NCI-H460 (cell line): Measurements from ENCODE around the gene ZFAND6. TPM values are rescaled to one million over a fixed set of nuclear protein-coding genes. Genes with fewer than 3 reads are reported as not detected.
"Not testable (repeated sequence)": the region's sequence is repeated elsewhere in the genome, so short reads cannot be mapped to it uniquely, and the experiment has no call there.

Experiments used
- DNase-seq: peaks from one replicate; pipeline ENCODE4 v3.0.0-alpha.2; 2016; ENCODE audit warnings: low read depth; ENCODE audit errors: extremely low read depth
- total RNA-seq: library from RNA; depleted of rRNA; stranded (reverse); fragments of >200 nt; shearing (Covaris generic); gene quantifications from 2 replicates; pipeline ENCODE4 v1.2.3, GENCODE V29; 2014

The ZFAND6 gene
- total RNA-seq, 1 experiment from 2014 or later: 91.6 TPM

- DNase-seq: peak; percentile 18
Measured at GRCh38 chr15:80093854-80094418, 34.5 kb downstream of the ZFAND6 start.

GRCh38 chr15:80095511-80095910 lies 36.0 kb downstream of the ZFAND6 start:
- DNase-seq: no peak

- DNase-seq: no peak
Measured at GRCh38 chr15:80095969-80096368, 36.5 kb downstream of the ZFAND6 start.

- DNase-seq: no peak
Measured at GRCh38 chr15:80098341-80098740, 38.9 kb downstream of the ZFAND6 start.

GRCh38 chr15:80099241-80099640 lies 39.8 kb downstream of the ZFAND6 start:
- no peak for DNase-seq

GRCh38 chr15:80099662-80100061 lies 40.2 kb downstream of the ZFAND6 start:
- DNase-seq: not testable (repeated sequence)

GRCh38 chr15:80100247-80100646 lies 40.8 kb downstream of the ZFAND6 start:
- no peak for DNase-seq

- no peak for DNase-seq
Measured at GRCh38 chr15:80105193-80105592, 45.7 kb downstream of the ZFAND6 start.

- no peak for DNase-seq
Measured at GRCh38 chr15:80105595-80105994, 46.1 kb downstream of the ZFAND6 start.

GRCh38 chr15:80106051-80106450 lies 46.6 kb downstream of the ZFAND6 start:
- no peak for DNase-seq

- DNase-seq: no peak
Measured at GRCh38 chr15:80107204-80107603, 47.7 kb downstream of the ZFAND6 start.

- no peak for DNase-seq
Measured at GRCh38 chr15:80107774-80108173, 48.3 kb downstream of the ZFAND6 start.

- no peak for DNase-seq
Measured at GRCh38 chr15:80109388-80109787, 49.9 kb downstream of the ZFAND6 start.

GRCh38 chr15:80110920-80111319 lies 51.4 kb downstream of the ZFAND6 start:
- DNase-seq: no peak

- no peak for DNase-seq
Measured at GRCh38 chr15:80114114-80114513, 54.6 kb downstream of the ZFAND6 start.

- no peak for DNase-seq
Measured at GRCh38 chr15:80115021-80115420, 55.5 kb downstream of the ZFAND6 start.

GRCh38 chr15:80118956-80119355 lies 59.5 kb downstream of the ZFAND6 start:
- no peak for DNase-seq

- DNase-seq: no peak
Measured at GRCh38 chr15:80120636-80121035, 61.2 kb downstream of the ZFAND6 start.

- no peak for DNase-seq
Measured at GRCh38 chr15:80121546-80121945, 62.1 kb downstream of the ZFAND6 start.

- DNase-seq: no peak
Measured at GRCh38 chr15:80123034-80123433, 63.6 kb downstream of the ZFAND6 start.

GRCh38 chr15:80127253-80127652 lies 67.8 kb downstream of the ZFAND6 start:
- DNase-seq: not testable (repeated sequence)

GRCh38 chr15:80127911-80128310 lies 68.4 kb downstream of the ZFAND6 start:
- no peak for DNase-seq

- DNase-seq: no peak
Measured at GRCh38 chr15:80132382-80132781, 72.9 kb downstream of the ZFAND6 start.
